GM23338 (cell line): ENCODE data around the gene BAAT. TPM values are rescaled to one million over a fixed set of nuclear protein-coding genes. Genes with fewer than 3 reads are reported as not detected.

Source experiments
- ATAC-seq: fragments of 200-7000 bp; cut with Tn5 transposase; 3 replicates; pipeline ENCODE4 v1.9.1; 2020
- DNase-seq: peaks from one replicate; pipeline ENCODE4 v3.0.0-alpha.2; 2015; ENCODE audit warnings: low spot score
- H2AFZ ChIP-seq: fragments of 200-600 bp; sonication (generic); 2 replicates; pipeline ENCODE4 v1.8.0; 2016; ENCODE audit warnings: antibody characterized with exemption, mild to moderate bottlenecking, moderate library complexity
- H3F3A ChIP-seq: fragments of 200-600 bp; sonication (generic); replicated peaks from 2 replicates; pipeline ENCODE4 v1.8.0; 2017; ENCODE audit warnings: antibody characterized with exemption, mixed run types, low read depth
- H3K27ac ChIP-seq: fragments of 200-600 bp; sonication (generic); 2 replicates; pipeline ENCODE4 v1.6.1; 2016; ENCODE audit warnings: low read depth
- H3K27me3 ChIP-seq: fragments of 200-600 bp; sonication (generic); 2 replicates; pipeline ENCODE4 v1.8.0; 2016; ENCODE audit warnings: mild to moderate bottlenecking, mixed run types, moderate library complexity; ENCODE audit not compliant: insufficient read depth
- H3K36me3 ChIP-seq: fragments of 200-600 bp; sonication (generic); 2 replicates; pipeline ENCODE4 v1.8.0; 2016; ENCODE audit warnings: mild to moderate bottlenecking; ENCODE audit not compliant: insufficient read depth
- H3K4me1 ChIP-seq: fragments of 200-600 bp; sonication (generic); 2 replicates; pipeline ENCODE4 v1.8.0; 2016; ENCODE audit warnings: mild to moderate bottlenecking, moderate library complexity; ENCODE audit not compliant: insufficient read depth
- H3K4me2 ChIP-seq: fragments of 200-600 bp; sonication (generic); 2 replicates; pipeline ENCODE4 v1.7.1; 2017; ENCODE audit warnings: mixed run types
- H3K4me3 ChIP-seq: fragments of 200-600 bp; sonication (generic); 2 replicates; pipeline ENCODE4 v1.6.1; 2016; ENCODE audit warnings: mixed run types
- H3K79me2 ChIP-seq: fragments of 200-600 bp; sonication (generic); replicated peaks from 2 replicates; pipeline ENCODE4 v1.8.0; 2017; ENCODE audit warnings: mild to moderate bottlenecking; ENCODE audit not compliant: insufficient read depth
- H3K9me2 ChIP-seq: fragments of 200-600 bp; sonication (generic); 2 replicates; pipeline ENCODE4 v1.8.0; 2017; ENCODE audit not compliant: insufficient read depth
- H4K20me1 ChIP-seq: fragments of 200-600 bp; sonication (generic); replicated peaks from 2 replicates; pipeline ENCODE4 v1.8.0; 2017; ENCODE audit warnings: mild to moderate bottlenecking; ENCODE audit not compliant: insufficient read depth
- H3K27ac Mint-ChIP-seq: 2 replicates; pipeline ENCODE4 v1.8.0; 2020; ENCODE audit warnings: inconsistent platforms, mild to moderate bottlenecking, moderate library complexity, mixed read lengths
- H3K27me3 Mint-ChIP-seq: 3 replicates; pipeline ENCODE4 v1.8.0; 2022; ENCODE audit warnings: low read depth, mild to moderate bottlenecking, moderate library complexity, mixed read lengths, inconsistent platforms; ENCODE audit not compliant: insufficient read depth, poor library complexity
- H3K36me3 Mint-ChIP-seq: 3 replicates; pipeline ENCODE4 v1.8.0; 2021; ENCODE audit warnings: low read depth, mild to moderate bottlenecking, inconsistent platforms, moderate library complexity, mixed read lengths
- H3K4me1 Mint-ChIP-seq: 3 replicates; pipeline ENCODE4 v1.8.0; 2020; ENCODE audit warnings: mild to moderate bottlenecking, inconsistent platforms, mixed read lengths
- H3K4me3 Mint-ChIP-seq: 3 replicates; pipeline ENCODE4 v1.8.0; 2021; ENCODE audit warnings: moderate library complexity, mild to moderate bottlenecking, inconsistent platforms, mixed read lengths
- H3K9me3 Mint-ChIP-seq: 3 replicates; pipeline ENCODE4 v1.8.0; 2020; ENCODE audit warnings: moderate library complexity, mild to moderate bottlenecking, inconsistent platforms, mixed read lengths
- CTCF ChIP-seq, 2 experiments: fragments of 200-600 bp in 1 of 2; sonication (generic) in 1 of 2; conservative IDR thresholded peaks; 2 replicates each; pipeline versions ENCODE4 v1.5.1 to v1.6.1; 2016 to 2017; ENCODE audit warnings: antibody characterized with exemption in 2 of 2, low read depth in 2 of 2, mild to moderate bottlenecking in 2 of 2, moderate library complexity in 1 of 2
- EZH2 ChIP-seq: fragments of 200-600 bp; sonication (generic); IDR thresholded peaks from one replicate; pipeline ENCODE4 v1.8.0; 2017; ENCODE audit warnings: antibody characterized with exemption, mild to moderate bottlenecking, low read depth; ENCODE audit not compliant: unreplicated experiment
- EZH2phosphoT487 ChIP-seq: fragments of 200-600 bp; sonication (generic); IDR thresholded peaks from one replicate; pipeline ENCODE4 v1.8.1; 2018; ENCODE audit warnings: antibody characterized with exemption; ENCODE audit not compliant: unreplicated experiment
- NANOG ChIP-seq: IDR thresholded peaks from 2 replicates; pipeline ENCODE4 v1.6.1; 2016; ENCODE audit warnings: antibody characterized with exemption, borderline replicate concordance
- POLR2AphosphoS5 ChIP-seq: IDR thresholded peaks from 2 replicates; pipeline ENCODE4 v1.6.1; 2016; ENCODE audit warnings: antibody characterized with exemption, low read depth
- STAT1 ChIP-seq: IDR thresholded peaks from one replicate; pipeline ENCODE4 v1.6.1; 2016; ENCODE audit warnings: antibody characterized with exemption; ENCODE audit not compliant: unreplicated experiment
- ZNF114 ChIP-seq: fragments of 250-450 bp; sonication (Bioruptor Pico); IDR thresholded peaks from 2 replicates; pipeline ENCODE4 v1.5.0; 2020; ENCODE audit warnings: mild to moderate bottlenecking, moderate library complexity
- ZNF462 ChIP-seq: fragments of 250-450 bp; sonication (Bioruptor Pico); IDR thresholded peaks from 2 replicates; pipeline ENCODE4 v1.5.0; 2020; ENCODE audit warnings: mild to moderate bottlenecking, moderate library complexity
- polyA plus RNA-seq: library from polyadenylated mRNA; unstranded; fragments of >200 nt; fragmentation: Nextera tagmentation; extraction: Ambion mirVana; gene quantifications from 2 replicates; pipeline ENCODE4 v1.2.1, GENCODE V29; 2016
- total RNA-seq: library from RNA; depleted of rRNA; stranded (reverse); fragments of >200 nt; shearing (Covaris generic); gene quantifications from 2 replicates; pipeline ENCODE4 v1.2.3, GENCODE V29; 2014
- TF ChIP-seq, protein P1 (sequence below): IDR thresholded peaks from one replicate; pipeline ENCODE4 v1.6.1; 2018; ENCODE audit warnings: antibody characterized with exemption; ENCODE audit not compliant: unreplicated experiment

The BAAT gene
- total and polyA plus RNA-seq, 2 experiments from 2014 or later = 0.08 to 0.14 TPM

DNA sequence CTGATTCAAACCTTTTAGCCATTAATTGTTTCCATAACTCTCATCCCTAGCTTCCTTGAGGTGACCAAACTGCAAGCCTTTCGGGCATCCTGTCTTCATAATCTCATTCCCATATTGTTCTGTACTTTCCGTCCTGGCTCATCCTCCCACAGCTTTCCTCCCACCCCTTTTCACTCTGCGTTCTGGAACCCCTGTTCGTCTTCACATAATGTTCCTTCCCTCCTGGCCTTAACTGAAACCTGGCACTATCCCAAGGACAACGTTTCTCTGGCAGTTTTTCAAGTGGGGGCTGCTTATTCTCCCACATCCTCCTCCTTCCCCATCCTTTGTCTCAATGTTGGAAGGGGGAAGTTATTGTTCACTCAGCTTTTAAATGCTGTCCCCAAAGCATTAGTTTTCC lies 15.3 kb upstream of the BAAT start:
- H3K4me3 ChIP-seq = peak overlapping the region; percentile 78; the same call in 1 of the 2 replicates
- no peak overlapping the region for H3K27ac Mint-ChIP-seq
- peaks cover 74% of the 10 kb centered on the region for H3K36me3 Mint-ChIP-seq
- H4K20me1 ChIP-seq = peaks cover 3% of the 10 kb centered on the region
- peaks cover 48% of the 10 kb centered on the region for H3K79me2 ChIP-seq
- no peaks in the 10 kb centered on the region for H3F3A ChIP-seq
- H3K4me1 ChIP-seq = peaks cover 12% of the 10 kb centered on the region; the same call in 1 of the 2 replicates
- H3K27me3 ChIP-seq = no peaks in the 10 kb centered on the region
- H3K36me3 ChIP-seq = peaks cover 35% of the 10 kb centered on the region; the same call in 1 of the 2 replicates
- no peak overlapping the region for H3K27ac ChIP-seq
- no peak overlapping the region for H2AFZ ChIP-seq
- no peak for TF ChIP-seq NANOG
- no peak for TF ChIP-seq POLR2AphosphoS5
- TF ChIP-seq STAT1 = no peak
- no peak for TF ChIP-seq CTCF (conservative IDR thresholded peaks at IDR 0.05; ENCODE audit: low read depth in 2 of 2)
- TF ChIP-seq EZH2phosphoT487 = no peak
- ATAC-seq (no peak), DNase-seq (no peak)
- peak overlapping the region; percentile 53 for H3K4me3 Mint-ChIP-seq
- H3K4me1 Mint-ChIP-seq = peaks cover 5% of the 10 kb centered on the region
- peaks cover 4% of the 10 kb centered on the region for H3K27me3 Mint-ChIP-seq
- 0 out of 2 replicates have a peak overlapping the region, but pooled peaks have one; percentile 91 for H3K4me2 ChIP-seq
- H3K9me2 ChIP-seq = 0 out of 2 replicates have a peak, but pooled peaks cover 2% of the 10 kb centered on the region
- peaks cover 5% of the 10 kb centered on the region for H3K9me3 Mint-ChIP-seq

- Histone ChIP-seq H3K4me1 (peaks cover 12% of the 10 kb centered on the region; the same call in 1 of the 2 replicates), H4K20me1 (peaks cover 7% of the 10 kb centered on the region), H3K36me3 (peaks cover 30% of the 10 kb centered on the region; the same call in 1 of the 2 replicates), H3F3A (no peaks in the 10 kb centered on the region), H3K4me2 (peak overlapping the region; percentile 91), H3K27ac (no peak overlapping the region), H3K79me2 (peaks cover 53% of the 10 kb centered on the region), H3K9me2 (no peaks in the 10 kb centered on the region), H2AFZ (peak overlapping the region; percentile 83; the same call in 1 of the 2 replicates), H3K4me3 (peak overlapping the region; percentile 78), H3K27me3 (no peaks in the 10 kb centered on the region)
- Mint-ChIP-seq H3K36me3 (peaks cover 74% of the 10 kb centered on the region), H3K4me1 (peaks cover 5% of the 10 kb centered on the region), H3K27me3 (peaks cover 4% of the 10 kb centered on the region), H3K9me3 (peaks cover 4% of the 10 kb centered on the region), H3K4me3 (peak overlapping the region; percentile 100), H3K27ac (no peak overlapping the region)
- DNase-seq = no peak
- ATAC-seq = no peak
- TF ChIP-seq EZH2 (no peak), ZNF114 (CRISPR knock-in tag) (no peak), NANOG (no peak), EZH2phosphoT487 (no peak), ZNF462 (CRISPR knock-in tag) (no peak)
- TF ChIP-seq, protein P1, sequence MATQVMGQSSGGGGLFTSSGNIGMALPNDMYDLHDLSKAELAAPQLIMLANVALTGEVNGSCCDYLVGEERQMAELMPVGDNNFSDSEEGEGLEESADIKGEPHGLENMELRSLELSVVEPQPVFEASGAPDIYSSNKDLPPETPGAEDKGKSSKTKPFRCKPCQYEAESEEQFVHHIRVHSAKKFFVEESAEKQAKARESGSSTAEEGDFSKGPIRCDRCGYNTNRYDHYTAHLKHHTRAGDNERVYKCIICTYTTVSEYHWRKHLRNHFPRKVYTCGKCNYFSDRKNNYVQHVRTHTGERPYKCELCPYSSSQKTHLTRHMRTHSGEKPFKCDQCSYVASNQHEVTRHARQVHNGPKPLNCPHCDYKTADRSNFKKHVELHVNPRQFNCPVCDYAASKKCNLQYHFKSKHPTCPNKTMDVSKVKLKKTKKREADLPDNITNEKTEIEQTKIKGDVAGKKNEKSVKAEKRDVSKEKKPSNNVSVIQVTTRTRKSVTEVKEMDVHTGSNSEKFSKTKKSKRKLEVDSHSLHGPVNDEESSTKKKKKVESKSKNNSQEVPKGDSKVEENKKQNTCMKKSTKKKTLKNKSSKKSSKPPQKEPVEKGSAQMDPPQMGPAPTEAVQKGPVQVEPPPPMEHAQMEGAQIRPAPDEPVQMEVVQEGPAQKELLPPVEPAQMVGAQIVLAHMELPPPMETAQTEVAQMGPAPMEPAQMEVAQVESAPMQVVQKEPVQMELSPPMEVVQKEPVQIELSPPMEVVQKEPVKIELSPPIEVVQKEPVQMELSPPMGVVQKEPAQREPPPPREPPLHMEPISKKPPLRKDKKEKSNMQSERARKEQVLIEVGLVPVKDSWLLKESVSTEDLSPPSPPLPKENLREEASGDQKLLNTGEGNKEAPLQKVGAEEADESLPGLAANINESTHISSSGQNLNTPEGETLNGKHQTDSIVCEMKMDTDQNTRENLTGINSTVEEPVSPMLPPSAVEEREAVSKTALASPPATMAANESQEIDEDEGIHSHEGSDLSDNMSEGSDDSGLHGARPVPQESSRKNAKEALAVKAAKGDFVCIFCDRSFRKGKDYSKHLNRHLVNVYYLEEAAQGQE = no peak
These were observed 14.8 kb upstream of the BAAT start for GRCh38 chr9:101399643-101399970.
